HEK293T (cell line): ENCODE results near the gene PITPNC1.

ENCODE experiments used
- SP1 ChIP-seq: fragments of 450-650 bp; IDR thresholded peaks from 2 replicates; pipeline ENCODE4 v1.6.1; 2017
- TARDBP ChIP-seq: fragments of 450-650 bp; IDR thresholded peaks from 2 replicates; pipeline ENCODE4 v1.6.1; 2016
- ZNF384 ChIP-seq: fragments of 450-650 bp; IDR thresholded peaks from 2 replicates; pipeline ENCODE4 v1.6.1; 2016

GRCh38 chr17:67386965-67387551, 10.0 kb downstream of the PITPNC1 start:
- no peak for TF ChIP-seq SP1
- TF ChIP-seq TARDBP = no peak
- TF ChIP-seq ZNF384 = no peak
